B cell (primary cell): ENCODE data around the gene LSM4. TPM values are rescaled to one million over a fixed set of nuclear protein-coding genes. Genes with fewer than 3 reads are reported as not detected.
"Not testable (repeated sequence)": the region's sequence is repeated elsewhere in the genome, so short reads cannot be mapped to it uniquely, and the experiment has no call there.

Experiments
- ATAC-seq: fragments of 200-7000 bp; cut with Tn5 transposase; one replicate; pipeline ENCODE4 v1.10.0; 2021; ENCODE audit warnings: low read depth, mild to moderate bottlenecking, moderate number of reproducible peaks, moderate library complexity
- CTCF ChIA-PET: fragments of 350-600 bp; sonication (Branson Sonifier 250); formaldehyde crosslinking; loops from one replicate; lab custom pipeline; 2021; ENCODE audit warnings: antibody characterized with exemption, inconsistent platforms; lab: Charles Lee
- POLR2A ChIA-PET: fragments of 350-600 bp; sonication (Branson Sonifier 250); formaldehyde crosslinking; loops from one replicate; lab custom pipeline; 2021; ENCODE audit warnings: antibody characterized with exemption; lab: Charles Lee
- DNase-seq: peaks from one replicate; pipeline ENCODE4 v3.0.0; 2013
- H2AFZ ChIP-seq: 2 replicates; pipeline ENCODE4 v1.6.1; 2012; ENCODE audit warnings: mild to moderate bottlenecking, low read depth, low read length; ENCODE audit not compliant: insufficient read depth, poor library complexity, severe bottlenecking
- H3K27ac ChIP-seq, 2 donors: 1 replicate in 1 of 2; 2 replicates in 1 of 2; pipeline ENCODE4 v1.5.1; 2012 to 2013; ENCODE audit warnings: low read length in 2 of 2, mild to moderate bottlenecking in 2 of 2, moderate library complexity in 1 of 2
- H3K27me3 ChIP-seq, 4 experiments: fragments of 200-600 bp in 1 of 4; sonication (generic) in 1 of 4; replicated peaks in 1 of 4; 1 replicate in 2 of 4; 2 replicates in 2 of 4; pipeline versions ENCODE4 v1.6.1 to v1.7.0; 2013 to 2016; ENCODE audit warnings: low read length in 3 of 4, mild to moderate bottlenecking in 2 of 4, mixed read lengths in 1 of 4, moderate library complexity in 1 of 4; ENCODE audit not compliant: insufficient read depth in 4 of 4, control insufficient read depth in 3 of 4; ENCODE audit errors: control extremely low read depth in 1 of 4
- H3K36me3 ChIP-seq, 2 experiments: replicated peaks in 1 of 2; 1 replicate in 1 of 2; 2 replicates in 1 of 2; pipeline versions ENCODE4 v1.6.1 to v1.7.1; 2013; ENCODE audit warnings: low read length in 1 of 2; ENCODE audit not compliant: insufficient read depth in 2 of 2, control insufficient read depth in 1 of 2; ENCODE audit errors: control extremely low read depth in 1 of 2, extremely low read depth in 1 of 2
- H3K4me1 ChIP-seq, 2 donors: fragments of 200-600 bp in 1 of 2; sonication (generic) in 1 of 2; 1 replicate in 1 of 2; 2 replicates in 1 of 2; pipeline versions ENCODE4 v1.5.1 to v1.6.1; 2013 to 2017; ENCODE audit warnings: low read length in 2 of 2; ENCODE audit not compliant: control insufficient read depth in 2 of 2, insufficient read depth in 2 of 2
- H3K4me2 ChIP-seq: replicated peaks from 2 replicates; pipeline ENCODE3; 2012; ENCODE audit warnings: mild to moderate bottlenecking, low read depth, low read length; ENCODE audit not compliant: poor library complexity, severe bottlenecking
- H3K4me3 ChIP-seq, 5 experiments: fragments of 200-600 bp in 1 of 5; sonication (generic) in 1 of 5; 1 replicate in 3 of 5; 2 replicates in 2 of 5; pipeline versions ENCODE4 v1.5.1 to v1.7.0; 2011 to 2016; ENCODE audit warnings: low read length in 4 of 5, mild to moderate bottlenecking in 4 of 5, low read depth in 2 of 5, control low read depth in 1 of 5, moderate library complexity in 1 of 5; ENCODE audit not compliant: insufficient read depth in 1 of 5; ENCODE audit errors: control extremely low read depth in 1 of 5, extremely low read depth in 1 of 5
- H3K79me2 ChIP-seq: fragments of 200-600 bp; sonication (generic); one replicate; pipeline ENCODE4 v1.6.0; 2016; ENCODE audit warnings: low read length; ENCODE audit not compliant: control insufficient read depth, insufficient read depth
- H3K9ac ChIP-seq: fragments of 200-600 bp; sonication (generic); 2 replicates; pipeline ENCODE4 v1.6.1; 2017; ENCODE audit warnings: mild to moderate bottlenecking, low read length, moderate library complexity
- H3K9me3 ChIP-seq, 3 donors: one replicate each; pipeline versions ENCODE4 v1.6.1 to v1.7.1; 2013; ENCODE audit warnings: low read length in 2 of 3; ENCODE audit not compliant: control insufficient read depth in 2 of 3, insufficient read depth in 1 of 3; ENCODE audit errors: control extremely low read depth in 1 of 3
- H4K20me1 ChIP-seq: 2 replicates; pipeline ENCODE4 v1.6.0; 2012; ENCODE audit warnings: mild to moderate bottlenecking, low read length; ENCODE audit not compliant: insufficient read depth, control insufficient read depth, poor library complexity, severe bottlenecking
- H3K27ac Mint-ChIP-seq: one replicate; pipeline ENCODE4 v1.8.0; 2021; ENCODE audit warnings: mixed read lengths
- H3K27me3 Mint-ChIP-seq: one replicate; pipeline ENCODE4 v1.8.0; 2021; ENCODE audit warnings: mixed read lengths
- H3K4me1 Mint-ChIP-seq: one replicate; pipeline ENCODE4 v1.8.0; 2021; ENCODE audit warnings: mixed read lengths
- H3K4me3 Mint-ChIP-seq: one replicate; pipeline ENCODE4 v1.8.0; 2021; ENCODE audit warnings: mixed read lengths
- H3K9me3 Mint-ChIP-seq: one replicate; pipeline ENCODE4 v1.8.0; 2022; ENCODE audit warnings: mixed read lengths; ENCODE audit not compliant: insufficient read depth
- WGBS: methylation state at CpG from one replicate; pipeline ENCODE4 v1.1.5; 2013; ENCODE audit warnings: missing lambda C conversion rate; ENCODE audit not compliant: insufficient coverage; 5-methylcytosine and 5-hydroxymethylcytosine counted together
- intact Hi-C: fragments of 100-400 bp; cut with micrococcal nuclease; formaldehyde crosslinking; loops from one replicate; pipeline ENCODE4 v1.10.0; 2022
- polyA plus RNA-seq: library from polyadenylated mRNA; depleted of rRNA; stranded (reverse); fragments of >200 nt; gene quantifications from 2 replicates; pipeline ENCODE4 v1.2.3, GENCODE V29; 2012
- total RNA-seq, 2 donors: library from RNA; stranded (reverse); fragments of 120-200 nt in 1 of 2; gene quantifications; 1 replicate in 1 of 2; 2 replicates in 1 of 2; pipeline versions ENCODE4 v1.2.3 to v1.2.4, GENCODE V29; 2013 to 2022
- TF ChIP-seq, protein P1 (sequence below): fragments of 200-600 bp; IDR thresholded peaks from one replicate; pipeline ENCODE4 v1.8.0; 2022; ENCODE audit warnings: antibody characterized with exemption, mild to moderate bottlenecking

The LSM4 gene
- total and polyA plus RNA-seq, 2 donors (not counting 1 experiment from before 2014, with no cell fraction given), result 66.3 to 86.1 TPM

DNA sequence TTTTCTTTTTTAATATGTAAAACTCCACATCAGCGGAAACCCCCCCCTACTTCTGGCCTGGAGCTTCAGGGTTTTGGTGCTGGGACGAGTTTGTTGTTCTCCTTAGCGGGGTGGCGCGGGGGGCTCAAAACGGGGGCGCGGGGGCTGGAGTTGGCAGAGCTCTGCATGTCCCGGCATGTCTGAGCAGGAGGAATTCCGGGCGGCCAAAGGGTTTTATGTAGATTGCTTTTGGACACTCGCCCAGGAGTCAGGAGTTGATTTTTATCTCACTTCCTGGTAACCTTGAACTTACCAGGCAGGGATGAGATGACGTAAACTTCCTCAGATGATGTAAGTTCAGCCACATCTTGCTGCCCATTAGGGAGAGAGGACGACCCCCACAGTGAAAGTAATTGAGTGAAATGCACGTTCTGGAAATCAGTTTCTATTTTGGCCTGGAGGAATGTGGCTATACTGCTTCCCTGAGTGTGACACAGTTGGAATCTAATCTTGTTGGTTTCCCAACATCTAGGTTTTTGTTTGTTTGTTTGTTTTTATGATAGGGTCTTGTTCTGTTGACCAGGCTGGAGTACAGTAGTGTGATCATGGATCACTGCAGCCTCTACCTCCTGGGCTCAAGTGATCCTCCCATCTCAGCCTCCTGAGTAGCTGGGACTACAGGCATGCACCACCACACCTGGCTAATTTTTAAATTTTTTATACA is 42.1 kb upstream of the LSM4 start:
- Mint-ChIP-seq H3K27ac (no peak overlapping the region), H3K4me1 (peaks cover 4% of the 10 kb centered on the region), H3K4me3 (no peak overlapping the region), H3K9me3 (no peaks in the 10 kb centered on the region), H3K27me3 (no peaks in the 10 kb centered on the region)
- 68% methylated on average over 6 of the region's 15 CpGs for WGBS
- Histone ChIP-seq H3K4me2 (no peak overlapping the region), H3K4me1 (no peaks in the 10 kb centered on the region), H3K27ac (no peak overlapping the region), H3K79me2 (no peaks in the 10 kb centered on the region), H3K36me3 (peaks cover 0 to 9% of the 10 kb centered on the region in 2 experiments), H3K9ac (no peak overlapping the region), H3K27me3 (no peaks in the 10 kb centered on the region), H3K4me3 (no peak overlapping the region), H4K20me1 (no peaks in the 10 kb centered on the region), H2AFZ (no peak overlapping the region), H3K9me3 (peaks cover 0 to 6% (median 0%) of the 10 kb centered on the region in 3 donors)
- TF ChIP-seq, protein P1, sequence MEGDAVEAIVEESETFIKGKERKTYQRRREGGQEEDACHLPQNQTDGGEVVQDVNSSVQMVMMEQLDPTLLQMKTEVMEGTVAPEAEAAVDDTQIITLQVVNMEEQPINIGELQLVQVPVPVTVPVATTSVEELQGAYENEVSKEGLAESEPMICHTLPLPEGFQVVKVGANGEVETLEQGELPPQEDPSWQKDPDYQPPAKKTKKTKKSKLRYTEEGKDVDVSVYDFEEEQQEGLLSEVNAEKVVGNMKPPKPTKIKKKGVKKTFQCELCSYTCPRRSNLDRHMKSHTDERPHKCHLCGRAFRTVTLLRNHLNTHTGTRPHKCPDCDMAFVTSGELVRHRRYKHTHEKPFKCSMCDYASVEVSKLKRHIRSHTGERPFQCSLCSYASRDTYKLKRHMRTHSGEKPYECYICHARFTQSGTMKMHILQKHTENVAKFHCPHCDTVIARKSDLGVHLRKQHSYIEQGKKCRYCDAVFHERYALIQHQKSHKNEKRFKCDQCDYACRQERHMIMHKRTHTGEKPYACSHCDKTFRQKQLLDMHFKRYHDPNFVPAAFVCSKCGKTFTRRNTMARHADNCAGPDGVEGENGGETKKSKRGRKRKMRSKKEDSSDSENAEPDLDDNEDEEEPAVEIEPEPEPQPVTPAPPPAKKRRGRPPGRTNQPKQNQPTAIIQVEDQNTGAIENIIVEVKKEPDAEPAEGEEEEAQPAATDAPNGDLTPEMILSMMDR, result no peak
- DNase-seq (no peak), ATAC-seq (no peak)
- intact Hi-C loops, result no loop called here
- ChIA-PET CTCF (interaction anchor here (0.9 to 1.6 kb wide), 2 partner anchors 86 kb away, joined by 3 to 4 read pairs; no protein-coding TSS in a partner anchor), POLR2A (interaction anchor here (0.6 kb wide), 1 partner anchor 23 kb away, joined by 5 read pairs; no protein-coding TSS in a partner anchor)

DNA sequence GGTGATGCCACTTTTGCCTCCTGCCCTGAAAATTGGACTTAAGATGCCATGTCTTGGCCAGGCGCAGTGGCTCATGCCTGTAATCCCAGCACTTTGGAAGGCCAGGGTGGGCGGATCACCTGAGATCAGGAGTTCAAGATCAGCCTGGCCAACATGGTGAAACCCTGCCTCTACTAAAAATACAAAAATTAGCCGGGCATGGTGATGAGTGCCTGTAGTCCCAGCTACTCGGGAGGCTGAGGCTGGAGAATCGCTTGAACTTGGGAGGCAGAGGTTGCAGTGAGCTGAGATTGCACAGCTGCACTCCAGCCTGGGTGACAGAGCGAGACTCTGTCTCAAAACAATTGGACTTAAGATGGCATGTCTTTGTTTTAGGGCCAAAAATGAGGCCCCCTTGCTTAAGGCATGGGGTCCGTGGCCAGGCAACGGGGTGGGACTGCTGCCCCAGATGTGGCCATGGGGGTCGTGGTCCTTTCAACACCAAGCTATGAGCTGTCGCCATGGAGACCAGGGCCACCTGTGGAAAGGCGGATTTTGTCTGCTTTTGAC is 41.5 kb upstream of the LSM4 start:
- H3K27ac Mint-ChIP-seq, H3K4me1 Mint-ChIP-seq, ATAC-seq, DNase-seq, H3K9me3 Mint-ChIP-seq, intact Hi-C loops, H3K27me3 ChIP-seq, H2AFZ ChIP-seq, H3K4me1 ChIP-seq, H3K9me3 ChIP-seq, H3K4me3 Mint-ChIP-seq, H3K36me3 ChIP-seq, H3K9ac ChIP-seq, H3K27ac ChIP-seq, CTCF ChIA-PET, H3K4me2 ChIP-seq, H4K20me1 ChIP-seq, H3K79me2 ChIP-seq, H3K27me3 Mint-ChIP-seq, H3K4me3 ChIP-seq: not testable (repeated sequence)
- WGBS, result 91% methylated on average over 7 of the region's 11 CpGs
- POLR2A ChIA-PET, result interaction anchor here (0.6 kb wide), 2 partner anchors 22 to 194 kb away, joined by 5 to 11 read pairs; no protein-coding TSS in a partner anchor
